LNCAP (cell line): ENCODE results near the gene GABRG3.

Experiments
- CTCF ChIP-seq: fragments of 450-650 bp; IDR thresholded peaks from 2 replicates; pipeline ENCODE4 v1.5.1; 2017; ENCODE audit warnings: mild to moderate bottlenecking

Gene GABRG3

GRCh38 chr15:26970712-26971210, at the start of gene GABRG3:
Gene GABRG3 (plus strand): TSS chr15:26971181.
- TF ChIP-seq CTCF: no peak

GRCh38 chr15:26921433-26921832, 49.5 kb upstream of the GABRG3 start:
- no peak for TF ChIP-seq CTCF

- no peak for TF ChIP-seq CTCF
Measured at GRCh38 chr15:26926081-26926480, 44.9 kb upstream of the GABRG3 start.

GRCh38 chr15:26928051-26928450, 42.9 kb upstream of the GABRG3 start:
- no peak for TF ChIP-seq CTCF

- TF ChIP-seq CTCF: no peak
Measured at GRCh38 chr15:26929588-26929987, 41.4 kb upstream of the GABRG3 start.

GRCh38 chr15:26934848-26935247, 36.1 kb upstream of the GABRG3 start:
- TF ChIP-seq CTCF: no peak

GRCh38 chr15:26935322-26935721, 35.7 kb upstream of the GABRG3 start:
- TF ChIP-seq CTCF: no peak

GRCh38 chr15:26936502-26936901, 34.5 kb upstream of the GABRG3 start:
- TF ChIP-seq CTCF: no peak
